Measurements from ENCODE around the gene CTCFL.
"Not testable (repeated sequence)": the region's sequence is repeated elsewhere in the genome, so short reads cannot be mapped to it uniquely, and the experiment has no call there.

Gene CTCFL

DNA sequence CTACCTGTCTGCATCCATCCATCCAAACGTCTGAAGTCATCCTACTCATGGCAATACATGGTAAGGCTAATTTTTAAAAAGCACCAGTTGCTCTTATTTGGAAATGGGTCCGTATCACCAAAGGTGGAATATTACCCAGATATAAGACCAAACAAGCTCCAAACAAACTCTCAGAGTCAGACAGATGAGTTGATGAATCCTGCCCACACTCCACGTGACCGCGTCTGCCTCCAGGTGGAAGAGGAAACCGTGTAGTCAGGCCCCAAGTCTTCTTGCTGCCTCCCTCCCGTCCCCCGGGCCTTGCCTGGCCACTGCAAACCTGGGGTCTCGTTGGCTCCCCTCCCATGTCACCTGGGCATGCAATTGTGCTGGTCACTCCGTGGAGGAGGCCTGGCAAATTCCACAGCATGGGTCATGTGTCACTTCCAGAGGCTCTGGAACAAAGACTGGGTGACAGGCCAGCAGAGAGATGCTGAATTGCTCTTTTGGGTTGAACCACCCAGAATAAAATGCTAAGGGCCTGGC lies 31.8 kb downstream of the CTCFL start:
- ATAC-seq (ENCODE audit: insufficient read depth, low read depth), result no peak
- Histone ChIP-seq H3K4me2 (ENCODE audit: insufficient read depth, low read length) (no peak overlapping the region), H3K4me1 (ENCODE audit: insufficient read depth, low read length) (no peaks in the 10 kb centered on the region; the same call in 1 of the 2 replicates), H3K27ac (ENCODE audit: low read length) (no peak overlapping the region), H2AFZ (ENCODE audit: low read depth, low read length) (no peak overlapping the region), H3K79me2 (ENCODE audit: insufficient read depth, low read length) (no peaks in the 10 kb centered on the region), H3K36me3 (ENCODE audit: insufficient read depth, low read length) (no peaks in the 10 kb centered on the region), H3K4me3 (ENCODE audit: low read depth in 1 of 2, low read length in 2 of 2) (no peak overlapping the region), H4K20me1 (ENCODE audit: insufficient read depth, low read length) (0 out of 2 replicates have a peak, but pooled peaks cover 4% of the 10 kb centered on the region), H3K9ac (ENCODE audit: low read depth, low read length) (no peak overlapping the region), H3K9me3 (ENCODE audit: insufficient read depth, low read length, severe bottlenecking) (no peaks in the 10 kb centered on the region), H3K27me3 (ENCODE audit: insufficient read depth, low read length, poor library complexity) (peaks cover 14% of the 10 kb centered on the region)
- DNase-seq, result no peak
- TF ChIP-seq CTCF (IDR thresholded peaks at IDR 0.05; ENCODE audit: borderline replicate concordance, extremely low read depth, low read length, poor library complexity, severe bottlenecking), result no peak
- TF ChIP-seq EZH2 (IDR thresholded peaks at IDR 0.05; ENCODE audit: borderline replicate concordance, low read depth, low read length, severe bottlenecking), result no peak

- Histone ChIP-seq H3K27ac (ENCODE audit: low read length) (no peak overlapping the region), H3K9ac (ENCODE audit: low read depth, low read length) (no peak overlapping the region), H3K4me2 (ENCODE audit: insufficient read depth, low read length) (no peak overlapping the region), H3K27me3 (ENCODE audit: insufficient read depth, low read length, poor library complexity) (peaks cover 18% of the 10 kb centered on the region), H2AFZ (ENCODE audit: low read depth, low read length) (no peak overlapping the region), H4K20me1 (ENCODE audit: insufficient read depth, low read length) (0 out of 2 replicates have a peak, but pooled peaks cover under 1% of the 10 kb centered on the region), H3K9me3 (ENCODE audit: insufficient read depth, low read length, severe bottlenecking) (no peaks in the 10 kb centered on the region), H3K4me1 (ENCODE audit: insufficient read depth, low read length) (no peaks in the 10 kb centered on the region), H3K79me2 (ENCODE audit: insufficient read depth, low read length) (no peaks in the 10 kb centered on the region), H3K36me3 (ENCODE audit: insufficient read depth, low read length) (no peaks in the 10 kb centered on the region), H3K4me3 (ENCODE audit: low read depth in 1 of 2, low read length in 2 of 2) (no peak overlapping the region)
- TF ChIP-seq EZH2 (IDR thresholded peaks at IDR 0.05; ENCODE audit: borderline replicate concordance, low read depth, low read length, severe bottlenecking) (no peak), CTCF (IDR thresholded peaks at IDR 0.05; ENCODE audit: borderline replicate concordance, extremely low read depth, low read length, poor library complexity, severe bottlenecking) (no peak)
- ATAC-seq (ENCODE audit: insufficient read depth, low read depth) (no peak), DNase-seq (no peak)
These were observed 33.6 kb downstream of the CTCFL start for GRCh38 chr20:57491373-57491772.

DNA sequence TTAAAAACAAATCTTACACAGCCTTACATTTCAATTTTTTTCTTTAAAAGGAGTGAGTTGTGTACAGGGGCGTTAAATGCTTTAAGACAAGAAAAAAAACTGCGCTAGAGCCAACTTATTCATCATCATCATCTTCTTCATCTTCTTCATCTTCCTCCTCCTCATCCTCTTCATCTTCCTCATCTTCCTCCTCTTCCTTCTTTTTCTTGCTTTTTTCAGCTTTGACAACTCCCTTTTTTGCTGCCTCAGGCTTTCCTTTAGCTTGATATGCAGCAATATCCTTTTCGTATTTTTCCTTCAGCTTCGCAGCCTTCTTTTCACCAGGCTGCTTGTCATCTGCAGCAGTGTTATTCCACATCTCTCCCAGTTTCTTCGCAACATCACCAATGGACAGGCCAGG lies 36.7 kb downstream of the CTCFL start:
- not testable (repeated sequence) for H3K27ac ChIP-seq (ENCODE audit: low read length); H3K36me3 ChIP-seq (ENCODE audit: insufficient read depth, low read length); H3K9me3 ChIP-seq (ENCODE audit: insufficient read depth, low read length, severe bottlenecking); H3K79me2 ChIP-seq (ENCODE audit: insufficient read depth, low read length); H4K20me1 ChIP-seq (ENCODE audit: insufficient read depth, low read length); ATAC-seq (ENCODE audit: insufficient read depth, low read depth); H3K4me2 ChIP-seq (ENCODE audit: insufficient read depth, low read length); H3K9ac ChIP-seq (ENCODE audit: low read depth, low read length); H3K4me3 ChIP-seq (ENCODE audit: low read depth in 1 of 2, low read length in 2 of 2); H2AFZ ChIP-seq (ENCODE audit: low read depth, low read length); H3K4me1 ChIP-seq (ENCODE audit: insufficient read depth, low read length); DNase-seq
- peaks cover 23% of the 10 kb centered on the region for H3K27me3 ChIP-seq (ENCODE audit: insufficient read depth, low read length, poor library complexity)

DNA sequence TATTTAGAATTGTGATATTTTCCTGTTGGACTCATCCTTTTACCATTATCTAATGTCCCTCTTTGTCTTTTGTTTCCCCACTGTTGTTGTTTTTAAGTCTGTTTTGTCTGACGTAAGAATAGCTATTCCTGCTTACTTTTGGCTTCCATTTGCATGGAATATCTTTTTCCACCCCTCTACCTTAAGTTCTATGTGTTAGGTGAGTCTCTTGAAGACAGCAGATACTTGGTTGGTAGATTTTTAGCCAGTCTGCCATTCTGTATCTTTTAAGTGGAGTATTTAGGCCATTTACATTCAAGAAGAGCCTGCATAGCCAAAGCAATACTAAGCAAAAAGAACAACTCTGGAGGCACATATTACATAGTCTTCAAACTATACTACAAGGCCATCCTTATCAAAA lies 39.2 kb downstream of the CTCFL start:
- no peaks in the 10 kb centered on the region for H3K79me2 ChIP-seq (ENCODE audit: insufficient read depth, low read length)
- peaks cover 8% of the 10 kb centered on the region for H3K4me1 ChIP-seq (ENCODE audit: insufficient read depth, low read length)
- no peak overlapping the region for H3K4me3 ChIP-seq (ENCODE audit: low read depth in 1 of 2, low read length in 2 of 2)
- no peak overlapping the region for H3K9ac ChIP-seq (ENCODE audit: low read depth, low read length)
- H4K20me1 ChIP-seq (ENCODE audit: insufficient read depth, low read length), result no peaks in the 10 kb centered on the region; the same call in 1 of the 2 replicates
- no peak overlapping the region for H3K27ac ChIP-seq (ENCODE audit: low read length)
- no peak overlapping the region for H2AFZ ChIP-seq (ENCODE audit: low read depth, low read length)
- no peak overlapping the region for H3K4me2 ChIP-seq (ENCODE audit: insufficient read depth, low read length)
- H3K9me3 ChIP-seq (ENCODE audit: insufficient read depth, low read length, severe bottlenecking), result no peaks in the 10 kb centered on the region
- ATAC-seq (ENCODE audit: insufficient read depth, low read depth) (no peak), DNase-seq (no peak)
- no peaks in the 10 kb centered on the region for H3K36me3 ChIP-seq (ENCODE audit: insufficient read depth, low read length)
- peaks cover 31% of the 10 kb centered on the region for H3K27me3 ChIP-seq (ENCODE audit: insufficient read depth, low read length, poor library complexity)
- TF ChIP-seq EZH2 (IDR thresholded peaks at IDR 0.05; ENCODE audit: borderline replicate concordance, low read depth, low read length, severe bottlenecking), result no peak
- no peak for TF ChIP-seq CTCF (IDR thresholded peaks at IDR 0.05; ENCODE audit: borderline replicate concordance, extremely low read depth, low read length, poor library complexity, severe bottlenecking)

Measured in DND-41 (cell line).